PC-9 (cell line): ENCODE results near the gene MAB21L4. TPM values are rescaled to one million over a fixed set of nuclear protein-coding genes. Genes with fewer than 3 reads are reported as not detected.
A peak's percentile ranks its signal among the peaks of the same experiment; 100 is the strongest.

Experiments used
- BruUV-seq: library from RNA; stranded (reverse); fragments of 400-500 nt; replicated peaks from 2 replicates; lab custom pipeline; 2021; lab: Mats Ljungman, UMichigan
- CTCF ChIA-PET: fragments of 300-600 bp; sonication (Branson Sonifier 250); formaldehyde crosslinking; loops from one replicate; lab custom pipeline; 2022; ENCODE audit warnings: antibody characterized with exemption; lab: Charles Lee
- POLR2A ChIA-PET: fragments of 300-600 bp; sonication (Branson Sonifier 250); formaldehyde crosslinking; loops from one replicate; lab custom pipeline; 2022; ENCODE audit warnings: antibody characterized with exemption; ENCODE audit not compliant: unreplicated experiment; lab: Charles Lee
- DNase-seq, 2 experiments: peaks; one replicate each; pipeline versions ENCODE4 v3.0.0 to v3.0.0-alpha.2; 2015 to 2022; ENCODE audit warnings: mixed read lengths in 1 of 2
- H2AFZ ChIP-seq: fragments of 200-600 bp; sonication (generic); 2 replicates; pipeline ENCODE4 v1.8.1; 2017; ENCODE audit warnings: antibody characterized with exemption
- H3F3A ChIP-seq: fragments of 200-600 bp; sonication (generic); 2 replicates; pipeline ENCODE4 v1.8.1; 2017; ENCODE audit warnings: antibody characterized with exemption, mild to moderate bottlenecking, low read depth; ENCODE audit not compliant: insufficient read depth
- H3K27ac ChIP-seq: fragments of 200-600 bp; sonication (generic); 2 replicates; pipeline ENCODE4 v1.6.1; 2016; ENCODE audit warnings: mixed run types
- H3K27me3 ChIP-seq: fragments of 200-600 bp; sonication (generic); 2 replicates; pipeline ENCODE4 v1.6.1; 2016; ENCODE audit warnings: low read depth, mixed run types; ENCODE audit not compliant: insufficient read depth
- H3K36me3 ChIP-seq: fragments of 200-600 bp; sonication (generic); 2 replicates; pipeline ENCODE4 v1.6.1; 2016; ENCODE audit warnings: low read depth, mixed run types
- H3K4me1 ChIP-seq: fragments of 200-600 bp; sonication (generic); replicated peaks from 2 replicates; pipeline ENCODE4 v1.6.1; 2016; ENCODE audit warnings: mixed run types; ENCODE audit not compliant: insufficient read depth
- H3K4me2 ChIP-seq: fragments of 200-600 bp; sonication (generic); 2 replicates; pipeline ENCODE4 v1.6.1; 2017; ENCODE audit warnings: mixed run types
- H3K4me3 ChIP-seq: fragments of 200-600 bp; sonication (generic); 2 replicates; pipeline ENCODE4 v1.6.1; 2016; ENCODE audit warnings: mixed run types
- H3K79me2 ChIP-seq: fragments of 200-600 bp; sonication (generic); 2 replicates; pipeline ENCODE4 v1.6.1; 2017; ENCODE audit warnings: low read depth, mixed run types
- H3K9me2 ChIP-seq: fragments of 200-600 bp; sonication (generic); 2 replicates; pipeline ENCODE4 v1.8.1; 2017; ENCODE audit warnings: mild to moderate bottlenecking; ENCODE audit not compliant: insufficient read depth
- H3K9me3 ChIP-seq: fragments of 200-600 bp; sonication (generic); 2 replicates; pipeline ENCODE4 v1.8.1; 2016; ENCODE audit warnings: low read depth; ENCODE audit not compliant: insufficient read depth
- H4K20me1 ChIP-seq: fragments of 200-600 bp; sonication (generic); 2 replicates; pipeline ENCODE4 v1.8.1; 2017; ENCODE audit not compliant: insufficient read depth
- CTCF ChIP-seq: fragments of 200-600 bp; sonication (generic); conservative IDR thresholded peaks from 2 replicates; pipeline ENCODE4 v1.6.1; 2017; ENCODE audit warnings: mixed run types, antibody characterized with exemption, mild to moderate bottlenecking, moderate library complexity
- EZH2 ChIP-seq: fragments of 200-600 bp; sonication (generic); IDR thresholded peaks from 2 replicates; pipeline ENCODE4 v1.8.0; 2017; ENCODE audit warnings: antibody characterized with exemption, low read depth
- intact Hi-C: fragments of 100-400 bp; cut with micrococcal nuclease; formaldehyde crosslinking; loops from one replicate; pipeline ENCODE4 v1.10.0; 2022; ENCODE audit not compliant: unreplicated experiment
- total RNA-seq: library from RNA; stranded (reverse); gene quantifications from 2 replicates; pipeline ENCODE4 v1.2.3, GENCODE V29; 2021

The MAB21L4 gene
- total RNA-seq, 1 experiment from 2014 or later = 68.8 TPM

GRCh38 chr2:240857039-240858008 is 38.6 kb downstream of the MAB21L4 start:
- Histone ChIP-seq H3K4me2 (no peak overlapping the region), H3K4me3 (no peak overlapping the region), H3K36me3 (no peaks in the 10 kb centered on the region), H3K27me3 (no peaks in the 10 kb centered on the region), H4K20me1 (no peaks in the 10 kb centered on the region), H3F3A (peaks cover 4% of the 10 kb centered on the region; the same call in 1 of the 2 replicates), H3K9me3 (no peaks in the 10 kb centered on the region), H2AFZ (no peak overlapping the region), H3K27ac (no peak overlapping the region), H3K9me2 (no peaks in the 10 kb centered on the region), H3K79me2 (no peaks in the 10 kb centered on the region), H3K4me1 (0 out of 2 replicates have a peak, but pooled peaks cover 7% of the 10 kb centered on the region)
- TF ChIP-seq EZH2 (no peak), CTCF (0 out of 2 replicates have a peak, but pooled peaks have one; percentile 7)
- CTCF ChIA-PET = interaction anchor here (0.6 to 0.7 kb wide), 2 partner anchors 17 to 134 kb away, joined by 5 read pairs; no protein-coding TSS in a partner anchor
- POLR2A ChIA-PET = interaction anchor here (0.6 kb wide), 1 partner anchor 38 kb away, joined by 4 read pairs; the partner anchor contains the start of gene MAB21L4
- DNase-seq = no peak
- intact Hi-C loops = loop anchor here (2.0 to 10.0 kb wide), 4 partner anchors 35 to 497 kb away; partner anchors contain the start of genes FARP2 and MTERF4
- BruUV-seq = no TSS peak

- no peak overlapping the region for H3K4me3 ChIP-seq
- no peaks in the 10 kb centered on the region for H3K27me3 ChIP-seq
- no peaks in the 10 kb centered on the region for H3K79me2 ChIP-seq
- peak in 1 of 2 experiments; percentile 71 for DNase-seq
- no peak overlapping the region for H3K27ac ChIP-seq
- H3F3A ChIP-seq = peaks cover 3% of the 10 kb centered on the region; the same call in 1 of the 2 replicates
- ChIA-PET POLR2A (interaction anchor here (0.6 kb wide), 1 partner anchor 39 kb away, joined by 4 read pairs; the partner anchor contains the start of gene MAB21L4), CTCF (no interaction called here)
- no peaks in the 10 kb centered on the region for H3K9me2 ChIP-seq
- BruUV-seq = no TSS peak
- no peak overlapping the region for H3K4me2 ChIP-seq
- no peaks in the 10 kb centered on the region for H3K9me3 ChIP-seq
- H3K4me1 ChIP-seq = 0 out of 2 replicates have a peak, but pooled peaks cover 7% of the 10 kb centered on the region
- H3K36me3 ChIP-seq = no peaks in the 10 kb centered on the region
- no peaks in the 10 kb centered on the region for H4K20me1 ChIP-seq
- H2AFZ ChIP-seq = no peak overlapping the region
- intact Hi-C loops = loop anchor here (1.0 to 10.0 kb wide), 5 partner anchors 36 to 498 kb away; partner anchors contain the start of genes FARP2 and MTERF4
- TF ChIP-seq EZH2 (no peak), CTCF (peak; percentile 59; the same call in 1 of the 2 replicates)
These were observed 39.6 kb downstream of the MAB21L4 start for GRCh38 chr2:240856151-240856980.

- no TSS peak for BruUV-seq
- Histone ChIP-seq H3K4me1 (0 out of 2 replicates have a peak, but pooled peaks cover 7% of the 10 kb centered on the region), H3K27ac (no peak overlapping the region), H3K79me2 (no peaks in the 10 kb centered on the region), H3K27me3 (no peaks in the 10 kb centered on the region), H3F3A (no peaks in the 10 kb centered on the region; the same call in 1 of the 2 replicates), H2AFZ (no peak overlapping the region), H3K9me3 (no peaks in the 10 kb centered on the region), H3K36me3 (no peaks in the 10 kb centered on the region), H4K20me1 (no peaks in the 10 kb centered on the region), H3K4me3 (no peak overlapping the region), H3K9me2 (no peaks in the 10 kb centered on the region), H3K4me2 (no peak overlapping the region)
- TF ChIP-seq EZH2 (no peak), CTCF (no peak)
- no peak for DNase-seq
- intact Hi-C loops = loop anchor here (1.0 to 10.0 kb wide), 5 partner anchors 37 to 499 kb away; partner anchors contain the start of genes FARP2 and MTERF4
- ChIA-PET POLR2A (no interaction called here), CTCF (no interaction called here)
These were observed 40.3 kb downstream of the MAB21L4 start for GRCh38 chr2:240855670-240856069.
